Measurements from ENCODE around the gene MACC1. TPM values are rescaled to one million over a fixed set of nuclear protein-coding genes. Genes with fewer than 3 reads are reported as not detected.

Gene MACC1
- total and polyA plus RNA-seq, 10 of the 15 experiments (the other 5 are each of a cell fraction or from before 2014, with no cell fraction given): 6.0 to 61.1 (median 12.7) TPM

- Histone ChIP-seq H4K20me1 (ENCODE audit: control insufficient read depth, insufficient read depth) (no peaks in the 10 kb centered on the region), H3K4me2 (ENCODE audit: control insufficient read depth, insufficient read depth) (no peak overlapping the region), H3K27ac (ENCODE audit: control insufficient read depth, insufficient read depth) (no peak overlapping the region), H3K4me3 (no peak overlapping the region), H3K79me2 (ENCODE audit: control insufficient read depth, insufficient read depth, low read length) (no peaks in the 10 kb centered on the region), H2AFZ (ENCODE audit: control insufficient read depth, low read depth, low read length) (no peak overlapping the region), H3K27me3 (replicated peaks in 1 of 2; ENCODE audit: control insufficient read depth in 2 of 2, insufficient read depth in 2 of 2, low read length in 1 of 2) (no peaks in the 10 kb centered on the region), H3K9me3 (replicated peaks; ENCODE audit: control insufficient read depth, insufficient read depth, low read length) (no peaks in the 10 kb centered on the region), H3K36me3 (ENCODE audit: control insufficient read depth in 2 of 2, insufficient read depth in 2 of 2, low read length in 1 of 2) (no peaks in the 10 kb centered on the region), H3K9ac (ENCODE audit: control insufficient read depth, insufficient read depth, low read length) (no peak overlapping the region), H3K4me1 (ENCODE audit: control insufficient read depth, insufficient read depth, low read length) (no peaks in the 10 kb centered on the region)
- CTCF ChIA-PET: interaction anchor here (0.6 to 0.7 kb wide), 2 partner anchors 9 to 77 kb away, joined by 3 read pairs; no protein-coding TSS in a partner anchor
- POLR2A ChIA-PET: no interaction called here
- intact Hi-C loops (cut with micrococcal nuclease; ENCODE audit: unreplicated experiment): no loop called here
- 0% methylated on average over 1 of the region's 1 CpG for WGBS (ENCODE audit: insufficient coverage, insufficient replicate concordance, low lambda C conversion rate, missing lambda C conversion rate)
- FAIRE-seq (no peak), ATAC-seq (no peak), DNase-seq (ENCODE audit: low read depth, low spot score) (no peak)
- TF ChIP-seq POU2F2 (IDR thresholded peaks at IDR 0.05; ENCODE audit: borderline replicate concordance, low read depth, low read length) (no peak), ETV6 (conservative IDR thresholded peaks at IDR 0.05 in 1 of 2, IDR thresholded peaks at IDR 0.05 in 1 of 2; ENCODE audit: borderline replicate concordance in 1 of 2, low read depth in 1 of 2) (no peak), HSF1 (IDR thresholded peaks at IDR 0.05; ENCODE audit: low read depth, low read length) (no peak), RFX5 (IDR thresholded peaks at IDR 0.05; ENCODE audit: low read depth, low read length) (no peak), CEBPB (IDR thresholded peaks at IDR 0.05; ENCODE audit: borderline replicate concordance in 1 of 2, low read depth in 2 of 2, low read length in 2 of 2) (no peak), PAX8 (IDR thresholded peaks at IDR 0.05) (no peak), FOS (IDR thresholded peaks at IDR 0.05; ENCODE audit: borderline replicate concordance, extremely low read depth, insufficient read length) (no peak), RUNX3 (IDR thresholded peaks at IDR 0.05; ENCODE audit: low read length) (no peak), NR2F1 (conservative IDR thresholded peaks at IDR 0.05) (no peak), MYB (IDR thresholded peaks at IDR 0.05; ENCODE audit: borderline replicate concordance, low read depth, low read length) (no peak), HDGF (IDR thresholded peaks at IDR 0.05) (no peak)
- SMC1A ChIA-PET (ENCODE audit: uncharacterized antibody, unreplicated experiment): interaction anchor here (1.2 kb wide), 1 partner anchor 10 kb away, joined by 3 read pairs; no protein-coding TSS in a partner anchor
- RAD21 ChIA-PET (ENCODE audit: unreplicated experiment): interaction anchor here (1.9 kb wide), 1 partner anchor 11 kb away, joined by 8 read pairs; no protein-coding TSS in a partner anchor
- in situ Hi-C loops (cut with MboI): no loop called here
- no TSS peak for BruUV-seq (replicated peaks)
Measured at GRCh38 chr7:20102982-20103381, 114.2 kb downstream of the MACC1 start.

Data from GM12878 (cell line).